Measurements from ENCODE around the gene FABP3. TPM values are rescaled to one million over a fixed set of nuclear protein-coding genes. Genes with fewer than 3 reads are reported as not detected.

Gene FABP3
- total and polyA plus RNA-seq, 2 experiments from 2014 or later: 19.3 to 50.2 TPM

- TF ChIP-seq JUNB (IDR thresholded peaks at IDR 0.05; ENCODE audit: unreplicated experiment): no peak
- TF ChIP-seq NANOG (IDR thresholded peaks at IDR 0.05; ENCODE audit: borderline replicate concordance): no peak
- no peak for TF ChIP-seq CREB1 (CRISPR knock-in tag; IDR thresholded peaks at IDR 0.05; ENCODE audit: low read depth)
- no peak for TF ChIP-seq EZH2phosphoT487 (IDR thresholded peaks at IDR 0.05; ENCODE audit: unreplicated experiment)
- TF ChIP-seq STAT1 (IDR thresholded peaks at IDR 0.05; ENCODE audit: unreplicated experiment): no peak
Observed at GRCh38 chr1:31380181-31380580, 7.3 kb upstream of the FABP3 start (continued).

GRCh38 chr1:31378001-31378400, 5.1 kb upstream of the FABP3 start:
- no peaks in the 10 kb centered on the region for H3K36me3 Mint-ChIP-seq (ENCODE audit: low read depth)
- DNase-seq (ENCODE audit: low spot score): no peak
- Histone ChIP-seq H3K4me3 (no peak overlapping the region), H4K20me1 (replicated peaks; ENCODE audit: insufficient read depth) (no peaks in the 10 kb centered on the region), H3F3A (replicated peaks; ENCODE audit: low read depth) (peaks cover 12% of the 10 kb centered on the region; the same call in 1 of the 2 replicates), H3K9me2 (ENCODE audit: insufficient read depth) (no peaks in the 10 kb centered on the region), H3K4me2 (no peak overlapping the region), H3K27me3 (ENCODE audit: insufficient read depth) (no peaks in the 10 kb centered on the region), H3K36me3 (ENCODE audit: insufficient read depth) (no peaks in the 10 kb centered on the region), H3K79me2 (replicated peaks; ENCODE audit: insufficient read depth) (no peaks in the 10 kb centered on the region), H3K4me1 (ENCODE audit: insufficient read depth) (peaks cover 22% of the 10 kb centered on the region), H3K27ac (ENCODE audit: low read depth) (no peak overlapping the region), H2AFZ (no peak overlapping the region)
- no peak for ATAC-seq
- no peak overlapping the region for H3K27ac Mint-ChIP-seq
- H3K9me3 Mint-ChIP-seq: no peaks in the 10 kb centered on the region
- H3K4me3 Mint-ChIP-seq: no peak overlapping the region
- peaks cover 15% of the 10 kb centered on the region for H3K27me3 Mint-ChIP-seq (ENCODE audit: insufficient read depth, low read depth, poor library complexity)
- peaks cover 31% of the 10 kb centered on the region for H3K4me1 Mint-ChIP-seq
- TF ChIP-seq POLR2AphosphoS5 (IDR thresholded peaks at IDR 0.05; ENCODE audit: low read depth) (no peak), STAT1 (IDR thresholded peaks at IDR 0.05; ENCODE audit: unreplicated experiment) (no peak), ZNF114 (CRISPR knock-in tag; IDR thresholded peaks at IDR 0.05) (no peak), EZH2phosphoT487 (IDR thresholded peaks at IDR 0.05; ENCODE audit: unreplicated experiment) (no peak), JUNB (IDR thresholded peaks at IDR 0.05; ENCODE audit: unreplicated experiment) (no peak), ZNF462 (CRISPR knock-in tag; IDR thresholded peaks at IDR 0.05) (no peak), ZNF331 (CRISPR knock-in tag; IDR thresholded peaks at IDR 0.05; ENCODE audit: low read depth) (no peak), EZH2 (IDR thresholded peaks at IDR 0.05; ENCODE audit: low read depth, unreplicated experiment) (no peak), ETS1 (IDR thresholded peaks at IDR 0.05) (no peak), CREB1 (CRISPR knock-in tag; IDR thresholded peaks at IDR 0.05; ENCODE audit: low read depth) (no peak)
